DMS53 treated with DMSO at 0.1 percent for 48 hours (cell line): ENCODE results near the gene HSCB.
A peak's percentile ranks its signal among the peaks of the same experiment; 100 is the strongest.
"Not testable (repeated sequence)": the region's sequence is repeated elsewhere in the genome, so short reads cannot be mapped to it uniquely, and the experiment has no call there.

ENCODE experiments used
- DNase-seq: peaks from one replicate; lab custom pipeline; 2025; ENCODE audit not compliant: unreplicated experiment; lab: John Stamatoyannopoulos, UW

Gene HSCB

DNA sequence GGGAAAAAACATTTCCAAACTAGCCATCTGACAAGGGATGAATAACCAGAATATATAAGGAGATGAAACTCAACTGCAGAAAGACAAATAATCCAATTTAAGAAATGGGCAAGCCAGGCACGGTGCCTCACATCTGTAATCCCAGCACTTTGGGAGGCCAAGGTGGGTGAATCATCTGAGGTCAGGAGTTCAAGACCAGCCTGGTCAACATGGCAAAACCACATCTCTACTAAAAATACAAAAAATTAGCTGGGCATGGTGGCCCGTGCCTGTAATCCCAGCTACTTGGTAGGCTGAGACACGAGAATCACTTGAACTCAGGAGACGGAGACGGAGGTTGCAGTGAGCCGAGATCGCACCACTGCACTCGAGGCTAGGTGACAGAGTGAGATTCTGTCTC lies 3.0 kb upstream of the HSCB start:
- DNase-seq: not testable (repeated sequence)

DNA sequence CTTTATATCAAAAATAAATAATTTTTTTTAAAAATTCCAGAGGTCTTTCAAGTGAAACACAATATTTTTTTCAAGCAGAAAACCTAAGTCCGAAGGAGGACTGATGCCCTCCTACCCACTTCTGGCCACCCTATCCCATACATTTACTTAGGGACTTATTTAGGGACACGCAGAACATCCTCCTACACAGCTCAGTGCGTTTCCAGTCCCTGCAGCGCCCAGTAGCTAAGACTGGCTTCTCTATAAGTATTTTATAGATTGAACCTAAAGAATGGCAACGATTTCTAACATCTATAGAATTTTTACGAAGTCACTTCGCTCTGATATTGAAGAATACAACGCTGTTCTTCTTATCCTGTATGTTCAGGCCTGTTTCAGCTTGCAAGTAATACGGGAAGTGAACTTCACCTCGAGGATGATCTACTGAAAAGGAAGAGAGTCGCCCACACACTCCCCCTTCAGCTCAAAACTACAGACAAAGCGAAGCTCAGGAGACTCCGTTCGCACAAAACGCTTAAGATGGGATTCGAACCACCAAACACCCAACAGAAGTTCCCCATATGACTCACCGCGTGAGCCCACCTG lies 547 bp upstream of the HSCB start:
- no peak for DNase-seq

DNA sequence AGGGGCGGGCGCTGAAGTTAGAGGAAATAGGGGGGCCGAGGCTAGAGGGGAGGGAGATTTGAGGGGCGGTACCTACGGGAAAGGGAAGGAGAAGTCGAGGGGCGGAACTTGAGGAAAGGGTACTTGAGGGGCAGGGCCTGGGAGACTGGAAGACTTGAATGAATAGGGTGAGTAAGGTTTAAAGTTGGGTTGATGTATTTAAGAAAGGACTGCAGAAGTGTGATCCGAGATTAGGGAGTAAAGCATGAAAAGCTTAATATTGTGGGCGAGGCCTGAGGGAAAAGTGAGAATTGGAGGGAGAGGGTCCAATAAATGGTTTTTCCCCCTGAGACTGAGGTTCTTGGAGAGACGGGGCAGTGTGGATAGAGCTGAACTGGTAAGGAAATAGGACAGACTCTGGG lies 723 bp downstream of the HSCB start:
- DNase-seq: no peak

DNA sequence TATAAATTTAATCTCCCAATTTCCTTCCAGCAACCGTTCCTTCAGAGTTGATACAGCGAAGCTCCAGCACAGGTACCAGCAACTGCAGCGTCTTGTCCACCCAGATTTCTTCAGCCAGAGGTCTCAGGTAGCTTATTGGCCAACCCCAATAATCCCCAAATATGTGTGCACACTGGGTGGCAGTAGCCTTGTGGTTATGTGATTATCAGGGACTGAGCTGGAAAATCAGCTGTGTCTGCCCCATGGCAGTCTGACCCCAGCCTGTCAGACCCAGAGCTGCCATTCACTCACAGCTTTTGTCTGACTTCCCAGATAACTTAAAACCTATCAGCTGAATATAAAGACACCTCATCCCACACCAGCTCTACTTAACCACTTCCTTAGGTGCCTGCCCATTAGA lies 2.0 kb downstream of the HSCB start:
- no peak for DNase-seq

DNA sequence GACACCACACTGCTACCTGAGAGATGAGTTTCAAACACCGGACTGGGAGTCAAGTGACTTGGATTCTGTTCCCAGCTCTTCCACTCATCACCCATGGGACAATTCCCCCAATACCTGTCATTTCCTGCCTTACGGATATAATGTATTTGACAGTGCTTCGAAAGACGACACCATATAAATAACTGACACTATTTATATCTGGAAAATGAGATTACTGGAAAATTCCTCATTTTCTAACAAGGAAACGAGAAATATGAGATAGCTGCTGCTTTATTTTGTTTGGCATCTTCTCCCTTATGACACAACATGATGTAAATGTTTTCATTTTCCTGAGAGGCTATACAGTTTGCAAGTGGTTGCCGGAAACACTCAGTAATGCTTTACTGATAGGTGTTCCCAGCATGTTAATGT lies 8.6 kb downstream of the HSCB start:
- no peak for DNase-seq

DNA sequence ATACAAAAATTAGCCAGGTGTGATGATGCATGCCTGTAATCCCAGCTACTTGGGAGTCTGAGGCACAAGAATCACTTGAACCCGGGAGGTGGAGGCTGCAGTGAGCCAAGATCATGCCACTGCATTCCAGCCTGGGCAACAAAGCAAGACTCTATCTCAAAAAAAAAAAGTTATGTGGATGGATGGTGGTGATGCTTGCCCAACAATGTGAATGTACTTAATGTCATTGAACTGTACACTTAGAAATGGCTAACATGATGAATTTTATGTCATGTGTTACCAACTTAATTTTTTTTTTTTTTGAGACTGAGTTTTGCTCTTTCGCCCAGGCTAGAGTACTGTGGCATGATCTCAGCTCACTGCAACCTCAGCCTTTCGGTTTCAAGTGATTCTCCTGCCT lies 12.7 kb downstream of the HSCB start:
- not testable (repeated sequence) for DNase-seq

DNA sequence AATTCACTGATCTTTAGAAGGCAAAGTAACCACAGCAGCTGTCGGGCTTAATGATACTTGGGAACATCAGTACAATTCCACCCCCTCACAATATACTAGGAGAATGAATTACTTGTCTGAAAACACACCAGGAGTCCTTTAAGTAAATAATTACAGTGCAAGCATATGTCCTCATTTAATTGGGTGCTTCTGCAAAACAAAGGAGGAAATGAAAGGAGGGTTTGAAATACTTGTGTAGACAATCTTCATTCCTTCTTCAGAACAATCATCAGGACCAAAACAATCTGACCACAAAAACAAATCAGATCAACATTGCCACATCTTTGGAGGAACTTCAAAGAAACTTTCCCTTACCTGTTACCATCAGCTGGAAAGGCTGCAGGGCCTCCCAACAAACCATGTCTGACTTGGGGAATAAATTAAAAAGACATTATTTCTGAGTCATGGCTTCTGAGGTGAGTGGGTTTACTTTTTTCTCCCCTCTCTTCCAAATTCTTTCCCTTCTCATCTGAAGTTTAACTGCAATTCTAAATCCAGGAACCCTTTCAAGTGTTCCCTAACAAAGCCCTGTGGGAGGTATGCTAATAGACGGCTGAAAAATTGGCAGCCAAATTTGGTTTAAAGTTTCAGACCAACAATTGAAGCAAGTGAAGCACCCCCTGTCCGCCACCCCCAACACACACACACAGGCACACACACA lies 18.2 kb downstream of the HSCB start:
- DNase-seq: no peak

DNA sequence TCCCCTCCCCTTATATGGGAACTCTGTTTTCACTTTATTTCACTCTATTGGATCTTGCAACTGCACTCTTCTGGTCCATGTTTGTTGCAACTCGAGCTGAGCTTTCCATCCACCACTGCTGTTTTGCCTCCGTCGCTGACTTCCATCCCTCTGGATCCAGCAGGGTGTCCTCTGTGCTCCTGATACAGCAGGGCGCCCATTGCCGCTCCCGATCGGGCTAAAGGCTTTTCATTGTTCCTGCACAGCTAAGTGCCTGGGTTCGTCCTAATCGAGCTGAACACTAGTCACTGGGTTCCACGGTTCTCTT lies 19.6 kb downstream of the HSCB start:
- DNase-seq: no peak

DNA sequence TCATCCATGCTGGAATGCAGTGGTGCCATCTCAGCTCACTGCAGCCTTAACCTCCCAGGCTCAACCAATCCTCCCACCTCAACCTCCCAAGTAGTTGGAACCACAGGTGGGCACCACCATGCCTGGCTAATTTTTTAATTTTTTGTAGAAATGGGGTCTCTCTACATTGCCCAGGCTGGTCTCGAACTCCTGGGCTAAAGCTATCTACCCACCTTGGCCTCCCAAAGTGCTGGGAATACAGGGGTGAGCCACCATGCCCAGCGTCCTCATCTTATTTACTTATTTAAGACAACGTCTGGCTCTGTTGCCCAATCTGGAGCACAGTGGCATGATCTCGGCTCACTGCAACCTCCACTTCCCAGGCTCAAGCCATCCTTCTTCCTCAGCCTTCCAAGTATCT lies 20.2 kb downstream of the HSCB start:
- not testable (repeated sequence) for DNase-seq

DNA sequence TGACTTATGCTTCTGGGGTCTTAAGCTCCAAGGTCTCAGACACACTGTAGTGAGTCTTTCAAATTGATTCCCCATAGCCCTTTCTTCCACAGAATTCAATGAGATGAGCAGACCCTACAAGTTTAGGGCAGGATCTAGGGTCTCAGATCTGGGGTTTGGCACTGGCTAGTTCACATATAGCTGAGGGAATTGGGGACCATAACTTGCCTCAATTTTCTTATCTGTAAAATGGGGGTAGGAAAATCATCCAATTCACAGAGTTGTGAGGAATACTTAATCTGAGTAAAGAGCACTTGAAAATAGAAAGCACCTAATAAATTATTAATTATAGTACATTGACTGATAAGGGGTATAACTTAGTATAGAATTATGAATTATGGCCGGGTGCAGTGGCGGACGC lies 24.8 kb downstream of the HSCB start:
- no peak for DNase-seq

DNA sequence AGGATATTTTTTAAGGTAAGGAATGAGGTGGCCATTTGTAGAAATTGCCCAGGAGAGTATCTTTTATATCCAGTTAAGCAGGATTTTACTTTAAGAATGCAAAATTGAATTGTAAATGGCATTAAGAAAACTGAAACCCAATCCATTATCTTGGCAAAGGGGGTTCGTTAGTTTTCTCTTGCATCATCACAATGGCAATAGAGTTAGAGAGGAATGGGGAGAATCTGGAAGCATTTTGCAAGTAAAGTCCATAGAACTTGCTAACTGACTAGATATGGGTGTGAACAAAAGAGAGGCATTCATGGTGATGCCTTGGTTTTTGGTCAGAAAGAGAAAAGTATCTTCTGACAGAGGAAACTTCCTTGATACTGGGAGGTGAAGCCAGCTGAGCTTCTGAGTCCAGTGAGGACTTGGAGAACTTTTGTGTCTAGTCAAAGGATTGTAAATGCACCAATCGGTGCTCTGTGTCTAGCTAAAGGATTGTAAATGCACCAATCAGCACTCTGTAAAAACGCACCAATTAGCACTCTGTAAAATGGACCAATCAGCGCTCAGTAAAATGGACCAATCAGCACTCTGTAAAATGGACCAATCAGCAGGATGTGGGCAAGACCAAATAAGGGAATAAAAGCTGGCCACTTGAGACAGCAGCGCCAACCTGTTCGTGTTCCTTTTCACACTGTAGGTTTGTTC lies 27.0 kb downstream of the HSCB start:
- DNase-seq: no peak

DNA sequence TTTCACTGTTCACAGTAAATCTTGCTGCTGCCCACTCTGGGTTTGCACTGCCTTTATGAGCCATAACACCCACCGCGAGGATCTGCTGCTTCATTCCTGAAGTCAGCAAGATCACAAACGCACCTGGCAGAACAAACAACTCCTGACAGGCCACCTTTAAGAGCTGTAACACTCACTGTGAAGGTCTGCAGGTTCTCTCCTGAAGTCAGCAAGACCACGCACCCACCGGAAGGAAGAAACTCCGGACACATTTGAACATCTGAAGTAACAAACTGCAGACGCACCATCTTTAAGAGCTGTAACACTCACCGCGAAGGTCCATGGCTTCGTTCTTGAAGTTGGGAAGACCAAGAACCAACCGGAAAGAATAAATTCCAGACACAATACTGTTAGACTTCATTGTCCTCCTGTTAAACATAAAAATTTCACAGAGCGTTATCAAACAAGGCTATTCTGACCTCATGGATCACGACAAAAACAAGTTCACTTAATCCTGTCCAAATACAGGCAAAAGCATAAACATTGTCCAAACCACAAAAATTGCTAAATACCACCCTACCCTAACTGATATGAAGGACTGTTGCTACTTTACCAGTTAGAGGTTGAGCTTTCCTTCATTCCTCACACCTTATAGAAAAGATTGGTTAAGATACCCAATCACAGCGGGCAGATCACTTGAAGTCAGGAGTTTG lies 27.7 kb downstream of the HSCB start:
- DNase-seq: no peak

DNA sequence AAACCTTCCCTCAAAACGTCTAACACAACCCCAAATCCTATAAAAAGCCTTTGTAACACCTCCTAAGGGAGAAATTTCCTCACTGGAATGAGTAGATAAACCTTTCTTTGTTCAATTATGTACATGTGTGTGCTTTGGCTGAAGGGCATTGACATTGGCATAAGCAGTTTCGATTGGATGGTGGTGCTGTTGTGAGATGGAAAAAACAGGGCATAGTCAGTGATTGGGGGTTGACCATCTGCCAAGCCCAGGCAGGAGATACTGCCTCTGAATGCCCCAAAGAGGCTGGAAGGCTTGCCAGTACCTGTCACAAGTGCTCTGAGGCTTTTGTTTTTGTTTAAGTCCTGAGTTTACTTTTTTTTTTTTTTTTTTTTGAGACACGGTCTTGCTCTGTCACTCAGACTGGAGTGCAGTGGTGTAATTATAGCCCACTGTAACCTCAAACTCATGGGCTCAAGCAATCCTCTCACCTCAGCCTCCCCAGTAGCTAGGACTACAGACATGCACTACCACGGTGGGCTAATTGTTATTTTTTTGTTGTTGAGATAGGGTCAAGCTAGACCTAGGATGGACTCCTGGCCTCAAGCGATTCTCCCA lies 29.5 kb downstream of the HSCB start:
- no peak for DNase-seq

DNA sequence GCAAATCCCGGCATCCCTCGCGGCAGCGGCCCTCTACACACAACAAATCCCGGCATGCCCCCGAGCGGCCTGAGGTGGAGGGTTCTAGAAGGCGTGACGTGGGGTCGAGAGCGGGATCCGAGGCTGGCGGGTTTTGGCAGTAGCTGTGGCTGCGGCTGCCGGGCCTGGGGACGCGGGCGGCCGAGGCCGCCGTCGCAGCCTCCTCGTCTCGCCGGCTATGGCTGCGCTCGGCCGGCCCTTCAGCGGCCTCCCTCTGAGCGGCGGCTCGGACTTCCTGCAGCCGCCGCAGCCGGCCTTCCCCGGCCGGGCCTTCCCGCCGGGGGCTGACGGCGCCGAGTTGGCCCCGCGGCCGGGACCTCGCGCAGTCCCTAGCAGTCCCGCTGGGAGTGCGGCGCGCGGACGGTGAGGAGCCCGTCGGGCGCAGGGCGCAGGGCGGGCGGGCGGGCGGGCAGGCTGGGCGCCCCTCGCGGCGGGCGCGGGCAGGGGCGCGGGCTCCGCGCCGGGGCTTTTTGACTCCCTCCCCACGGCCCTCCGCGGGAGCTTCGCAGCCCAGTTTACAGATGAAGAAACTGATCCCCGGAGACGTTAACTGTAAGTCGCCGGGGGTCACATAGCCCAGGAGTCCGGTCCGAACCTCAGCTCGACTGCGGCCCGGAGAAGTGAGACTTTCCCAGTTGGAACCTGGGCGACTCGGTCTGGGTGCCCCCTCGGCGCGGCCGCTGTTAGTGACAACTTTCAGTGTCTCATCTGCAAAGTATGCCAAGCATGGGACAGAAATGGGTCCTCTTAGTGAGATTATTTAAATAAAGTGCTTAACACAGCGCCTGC lies 31.0 kb downstream of the HSCB start, which contains the start of gene CCDC117:
Gene CCDC117, plus strand, starts transcription at position 63 of the 828 bp plus-strand sequence. Its CDS starts 155 bp downstream, at position 218.
- DNase-seq: peak; percentile 38

DNA sequence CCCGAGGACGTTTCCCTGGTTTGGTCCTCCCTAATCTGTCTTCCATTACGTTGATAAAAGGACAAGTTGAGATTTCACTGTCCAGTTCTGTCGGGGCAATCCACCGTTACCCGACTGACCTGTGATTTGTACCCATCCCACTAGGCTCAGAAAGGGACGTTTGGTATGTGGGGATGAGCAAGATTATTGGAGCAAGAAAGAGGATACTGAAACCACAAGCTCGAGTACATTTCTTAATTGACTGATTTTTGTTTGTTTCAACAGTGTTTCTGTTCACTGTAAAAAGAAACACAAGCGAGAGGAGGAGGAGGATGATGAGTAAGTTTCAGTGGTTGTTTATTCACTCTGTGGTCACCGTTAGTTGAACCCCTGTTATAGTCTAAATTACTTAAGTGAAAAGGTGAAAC lies 31.6 kb downstream of the HSCB start:
- DNase-seq: no peak

DNA sequence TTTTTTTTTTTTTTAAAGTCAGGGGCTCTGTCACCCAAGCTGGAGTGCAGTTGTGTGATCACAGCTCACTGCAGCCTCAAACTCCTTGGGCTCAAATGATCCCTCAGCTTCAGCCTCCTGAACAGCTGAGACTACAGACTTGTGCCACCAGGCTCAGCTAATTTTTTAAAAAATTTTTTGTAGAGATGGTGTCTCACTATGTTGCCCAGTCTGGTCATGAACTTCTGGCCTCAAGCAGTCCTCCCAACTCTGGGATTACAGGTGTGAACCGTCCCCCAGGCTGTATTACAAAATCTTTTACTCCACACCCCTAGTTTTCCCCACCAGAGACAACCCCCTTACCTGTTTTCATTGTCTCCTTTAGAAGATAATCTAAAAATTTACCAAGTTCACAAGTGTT lies 32.5 kb downstream of the HSCB start:
- DNase-seq: no peak

DNA sequence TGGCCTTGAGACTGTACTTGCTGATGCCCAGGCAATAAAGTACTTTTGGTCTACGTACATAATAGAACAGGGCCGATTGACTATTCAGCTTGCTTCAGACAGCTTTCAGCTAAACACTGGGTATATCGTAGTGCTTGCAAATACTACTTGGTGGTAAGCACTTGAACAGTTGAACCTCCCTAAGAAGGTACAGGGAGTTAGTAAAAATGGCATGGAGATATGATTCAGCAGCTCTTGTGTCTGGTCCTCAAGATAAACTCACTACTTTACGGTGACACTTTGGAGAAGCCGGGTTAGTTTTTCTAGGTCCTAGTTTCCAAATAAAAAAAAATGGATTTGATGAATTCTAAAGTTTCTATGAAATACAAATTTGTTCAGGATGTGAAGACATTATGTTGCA lies 38.0 kb downstream of the HSCB start:
- DNase-seq: no peak

DNA sequence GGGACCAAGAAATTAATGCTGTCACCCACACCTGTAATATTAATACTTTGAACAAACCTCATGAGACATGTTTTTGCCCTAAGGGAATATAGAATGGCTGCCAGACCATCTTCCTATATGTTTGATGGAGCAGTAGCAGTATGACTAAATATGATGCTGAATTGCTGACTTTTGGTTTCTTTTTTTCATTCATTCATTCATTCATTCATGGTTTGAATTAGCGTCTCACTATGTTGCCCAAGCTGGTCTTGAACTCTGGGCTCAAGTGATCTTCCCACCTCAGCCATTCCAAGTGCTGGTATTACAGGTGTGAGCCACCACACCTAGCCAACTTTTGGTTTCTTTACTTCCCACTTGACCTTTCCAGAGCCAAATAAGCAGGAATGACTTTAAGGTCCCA lies 38.5 kb downstream of the HSCB start:
- DNase-seq: no peak

DNA sequence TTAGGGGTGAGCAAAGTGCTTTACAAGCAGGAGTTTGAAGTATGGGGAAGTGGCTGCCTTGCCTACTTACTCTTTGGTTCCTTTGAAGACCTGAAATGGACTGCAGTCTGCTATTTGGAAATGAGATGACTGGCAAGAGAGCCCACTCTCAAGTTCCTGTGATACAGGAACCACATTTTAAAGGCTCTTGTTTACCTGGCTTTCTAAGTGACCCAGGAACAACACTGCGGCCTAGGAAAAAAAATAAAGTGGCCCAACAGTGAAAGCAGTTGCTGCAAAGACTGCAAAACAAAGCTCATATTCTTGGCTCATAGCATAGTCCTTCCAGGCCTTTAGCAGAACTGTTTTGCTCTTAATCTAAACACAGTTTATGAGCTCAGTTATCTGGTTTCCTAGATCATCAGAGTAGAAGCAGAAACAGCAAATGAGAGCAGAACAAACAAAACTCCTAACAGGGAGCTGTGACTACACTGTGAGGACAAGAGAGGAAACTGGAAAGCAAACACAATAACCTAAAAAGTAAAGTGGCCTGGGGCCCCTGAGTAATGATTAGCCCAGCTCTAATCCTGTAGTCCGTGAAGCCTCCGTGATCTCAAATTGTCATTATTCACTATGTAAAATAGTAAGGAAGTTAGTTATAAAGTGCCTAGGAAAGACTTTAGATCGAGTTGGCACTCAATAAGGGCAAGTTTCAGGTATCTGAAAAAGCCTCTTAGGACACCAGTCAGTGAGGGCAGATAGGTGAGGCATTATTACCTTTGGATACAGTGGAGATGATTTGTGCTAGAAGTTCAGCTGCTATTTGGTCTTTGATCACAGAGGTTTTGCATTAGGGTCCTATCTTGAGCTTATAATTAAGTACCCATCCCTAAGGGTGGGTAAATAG lies 42.2 kb downstream of the HSCB start:
- DNase-seq: peak; percentile 54

DNA sequence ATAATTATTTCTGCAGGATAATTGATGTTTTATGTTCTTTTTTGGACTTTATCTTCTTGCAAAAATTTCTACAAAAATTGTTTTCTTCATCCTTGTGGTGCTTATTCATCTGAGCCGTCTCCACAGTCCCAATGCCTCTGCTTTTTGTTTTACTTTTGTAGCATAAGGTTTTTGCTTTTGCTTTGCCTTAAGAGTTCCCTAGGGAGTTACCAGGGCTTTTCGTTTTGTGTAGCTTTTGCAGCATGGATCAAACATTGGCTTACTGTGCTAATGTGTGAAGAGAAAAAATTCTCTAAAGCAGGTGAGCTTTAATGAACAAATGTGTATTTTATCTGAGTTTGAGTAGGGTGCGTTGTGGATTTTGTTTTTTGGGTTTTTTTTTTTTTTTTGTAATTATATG lies 46.8 kb downstream of the HSCB start:
- no peak for DNase-seq
